ENCODE data around the gene CFAP221. TPM values are rescaled to one million over a fixed set of nuclear protein-coding genes. Genes with fewer than 3 reads are reported as not detected.

Gene CFAP221
- total RNA-seq, 1 experiment from 2014 or later = not detected

DNA sequence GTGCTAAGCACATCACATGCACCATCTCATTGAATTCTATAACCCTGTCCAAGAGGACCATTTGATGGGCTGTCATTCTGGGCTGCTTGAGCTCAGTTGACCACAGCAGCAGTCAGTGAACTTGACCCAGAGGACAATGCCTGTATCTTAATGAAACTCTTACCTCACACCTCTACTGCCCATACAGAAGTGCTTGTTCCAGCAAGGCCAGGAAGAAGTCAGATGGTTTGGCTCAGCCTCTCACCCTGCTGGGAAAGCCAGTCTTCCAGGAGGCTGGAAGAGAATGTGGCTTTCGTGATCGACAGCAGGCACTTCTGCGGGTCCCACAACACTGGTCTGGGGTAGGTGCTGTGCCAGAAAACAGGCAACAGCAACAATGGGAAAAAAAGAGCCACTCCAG, 47.3 kb downstream of the CFAP221 start:
- TF ChIP-seq, protein P1, sequence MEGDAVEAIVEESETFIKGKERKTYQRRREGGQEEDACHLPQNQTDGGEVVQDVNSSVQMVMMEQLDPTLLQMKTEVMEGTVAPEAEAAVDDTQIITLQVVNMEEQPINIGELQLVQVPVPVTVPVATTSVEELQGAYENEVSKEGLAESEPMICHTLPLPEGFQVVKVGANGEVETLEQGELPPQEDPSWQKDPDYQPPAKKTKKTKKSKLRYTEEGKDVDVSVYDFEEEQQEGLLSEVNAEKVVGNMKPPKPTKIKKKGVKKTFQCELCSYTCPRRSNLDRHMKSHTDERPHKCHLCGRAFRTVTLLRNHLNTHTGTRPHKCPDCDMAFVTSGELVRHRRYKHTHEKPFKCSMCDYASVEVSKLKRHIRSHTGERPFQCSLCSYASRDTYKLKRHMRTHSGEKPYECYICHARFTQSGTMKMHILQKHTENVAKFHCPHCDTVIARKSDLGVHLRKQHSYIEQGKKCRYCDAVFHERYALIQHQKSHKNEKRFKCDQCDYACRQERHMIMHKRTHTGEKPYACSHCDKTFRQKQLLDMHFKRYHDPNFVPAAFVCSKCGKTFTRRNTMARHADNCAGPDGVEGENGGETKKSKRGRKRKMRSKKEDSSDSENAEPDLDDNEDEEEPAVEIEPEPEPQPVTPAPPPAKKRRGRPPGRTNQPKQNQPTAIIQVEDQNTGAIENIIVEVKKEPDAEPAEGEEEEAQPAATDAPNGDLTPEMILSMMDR (IDR thresholded peaks at IDR 0.05; ENCODE audit: unreplicated experiment) = no peak
- no peaks in the 10 kb centered on the region for H3K27me3 Mint-ChIP-seq (ENCODE audit: insufficient read depth, unreplicated experiment)
- POLR2A ChIA-PET = interaction anchor here (1.2 kb wide), 1 partner anchor 20 kb away, joined by 3 read pairs; no protein-coding TSS in a partner anchor
- no peaks in the 10 kb centered on the region for H3K4me1 Mint-ChIP-seq (ENCODE audit: insufficient read depth, unreplicated experiment)
- H3K36me3 Mint-ChIP-seq (ENCODE audit: insufficient read depth, unreplicated experiment) = no peaks in the 10 kb centered on the region
- no peak for DNase-seq (ENCODE audit: unreplicated experiment)
- intact Hi-C loops (cut with micrococcal nuclease) = no loop called here
- H3K27ac Mint-ChIP-seq (ENCODE audit: low read depth, unreplicated experiment) = no peak overlapping the region
- H3K9me3 Mint-ChIP-seq (ENCODE audit: unreplicated experiment) = no peaks in the 10 kb centered on the region
- CTCF ChIA-PET = interaction anchor here (0.8 kb wide), 1 partner anchor 187 kb away, joined by 3 read pairs; no protein-coding TSS in a partner anchor
- BruUV-seq (replicated peaks) = no TSS peak
- no peak overlapping the region for H3K4me3 Mint-ChIP-seq (ENCODE audit: unreplicated experiment)

DNA sequence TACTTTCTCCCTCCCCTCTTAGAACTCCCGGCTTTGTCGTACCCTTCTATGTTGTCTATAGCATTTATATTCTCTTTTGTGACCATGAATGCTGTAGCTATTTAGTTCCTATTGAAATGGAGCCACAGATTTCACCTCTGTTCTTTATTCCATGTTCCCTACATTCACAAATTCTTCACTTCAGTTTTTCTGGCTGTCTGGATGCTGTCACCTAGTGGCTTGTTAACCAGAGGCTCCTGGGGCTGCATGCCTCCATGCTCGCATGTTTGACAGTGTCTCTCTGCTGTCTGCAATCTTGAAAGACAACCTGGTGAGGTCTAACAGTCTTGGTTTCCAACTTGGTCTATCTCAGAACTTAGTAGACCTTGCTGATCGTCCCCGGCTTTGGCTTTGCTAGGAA, 48.2 kb downstream of the CFAP221 start:
- BruUV-seq (replicated peaks) = no TSS peak
- no peak overlapping the region for H3K27ac Mint-ChIP-seq (ENCODE audit: low read depth, unreplicated experiment)
- no peaks in the 10 kb centered on the region for H3K27me3 Mint-ChIP-seq (ENCODE audit: insufficient read depth, unreplicated experiment)
- no peak for DNase-seq (ENCODE audit: unreplicated experiment)
- TF ChIP-seq, protein P1 (IDR thresholded peaks at IDR 0.05; ENCODE audit: unreplicated experiment) = no peak
- no peak overlapping the region for H3K4me3 Mint-ChIP-seq (ENCODE audit: unreplicated experiment)
- H3K36me3 Mint-ChIP-seq (ENCODE audit: insufficient read depth, unreplicated experiment) = no peaks in the 10 kb centered on the region
- POLR2A ChIA-PET = no interaction called here
- no peaks in the 10 kb centered on the region for H3K4me1 Mint-ChIP-seq (ENCODE audit: insufficient read depth, unreplicated experiment)
- intact Hi-C loops (cut with micrococcal nuclease) = no loop called here
- no peaks in the 10 kb centered on the region for H3K9me3 Mint-ChIP-seq (ENCODE audit: unreplicated experiment)
- CTCF ChIA-PET = interaction anchor here (0.6 kb wide), 1 partner anchor 9 kb away, joined by 3 read pairs; no protein-coding TSS in a partner anchor

DNA sequence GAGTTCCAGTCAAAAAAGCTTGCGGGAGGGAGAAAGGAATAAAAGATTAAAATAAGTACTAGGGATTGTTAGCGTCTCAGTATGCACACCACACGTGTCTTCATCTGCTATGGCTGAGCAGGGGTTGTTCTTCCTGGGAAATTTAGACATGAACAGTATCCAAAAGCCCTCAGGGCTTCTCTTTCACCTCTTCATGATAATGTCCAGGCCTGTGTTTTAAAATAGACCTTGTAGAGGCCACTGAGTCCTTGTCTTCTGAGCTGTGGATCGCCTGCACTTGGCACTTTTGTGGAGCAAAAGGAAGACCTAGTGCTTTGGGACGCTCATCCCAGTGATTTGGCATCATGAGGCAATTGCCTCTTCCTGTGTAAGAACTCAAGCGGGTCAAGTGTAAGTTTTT, 52.4 kb downstream of the CFAP221 start:
- H3K4me1 Mint-ChIP-seq (ENCODE audit: insufficient read depth, unreplicated experiment) = no peaks in the 10 kb centered on the region
- H3K4me3 Mint-ChIP-seq (ENCODE audit: unreplicated experiment) = no peak overlapping the region
- no peak overlapping the region for H3K27ac Mint-ChIP-seq (ENCODE audit: low read depth, unreplicated experiment)
- no peaks in the 10 kb centered on the region for H3K9me3 Mint-ChIP-seq (ENCODE audit: unreplicated experiment)
- DNase-seq (ENCODE audit: unreplicated experiment) = no peak
- H3K36me3 Mint-ChIP-seq (ENCODE audit: insufficient read depth, unreplicated experiment) = no peaks in the 10 kb centered on the region
- TF ChIP-seq, protein P1 (IDR thresholded peaks at IDR 0.05; ENCODE audit: unreplicated experiment) = no peak
- POLR2A ChIA-PET = no interaction called here
- CTCF ChIA-PET = interaction anchor here (0.5 to 0.9 kb wide), 2 partner anchors 11 to 45 kb away, joined by 3 to 5 read pairs; no protein-coding TSS in a partner anchor
- intact Hi-C loops (cut with micrococcal nuclease) = no loop called here
- no peaks in the 10 kb centered on the region for H3K27me3 Mint-ChIP-seq (ENCODE audit: insufficient read depth, unreplicated experiment)
- no TSS peak for BruUV-seq (replicated peaks)

DNA sequence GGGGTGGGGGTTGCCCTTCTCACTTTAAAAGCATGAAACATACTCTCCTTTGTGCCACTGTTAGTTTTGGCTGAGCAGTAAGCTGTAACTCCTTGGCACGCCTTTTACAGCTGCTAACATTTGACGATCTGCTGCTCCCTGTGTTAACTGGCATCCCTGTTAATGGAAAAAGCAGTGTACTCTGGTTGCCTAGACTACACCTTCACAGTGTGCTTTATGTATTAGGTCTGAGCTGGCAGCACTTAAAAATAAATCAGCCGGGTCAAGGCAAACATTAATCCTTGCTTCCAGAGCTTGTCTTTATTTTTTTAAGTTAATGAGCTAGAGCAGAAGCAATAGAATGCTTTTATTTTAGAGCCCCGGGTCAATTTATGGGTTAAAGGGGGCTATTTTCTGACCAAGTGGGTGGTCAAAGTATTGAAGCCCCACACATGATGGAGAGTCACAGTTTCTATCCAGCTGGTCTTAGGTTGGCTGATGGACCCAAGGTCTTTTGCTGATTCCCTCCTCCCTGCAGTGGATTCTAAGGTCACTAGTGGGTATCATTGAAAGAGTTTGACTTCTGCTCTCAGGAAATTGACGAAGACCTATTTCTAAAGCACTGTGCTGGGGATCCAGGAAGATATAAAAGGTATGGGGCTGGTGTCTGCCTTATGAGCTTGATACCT, 54.5 kb downstream of the CFAP221 start:
- intact Hi-C loops (cut with micrococcal nuclease) = no loop called here
- Mint-ChIP-seq H3K9me3 (ENCODE audit: unreplicated experiment) (no peaks in the 10 kb centered on the region), H3K27ac (ENCODE audit: low read depth, unreplicated experiment) (no peak overlapping the region), H3K4me3 (ENCODE audit: unreplicated experiment) (no peak overlapping the region), H3K36me3 (ENCODE audit: insufficient read depth, unreplicated experiment) (no peaks in the 10 kb centered on the region), H3K27me3 (ENCODE audit: insufficient read depth, unreplicated experiment) (no peaks in the 10 kb centered on the region), H3K4me1 (ENCODE audit: insufficient read depth, unreplicated experiment) (no peaks in the 10 kb centered on the region)
- CTCF ChIA-PET = interaction anchor here (0.6 to 1.0 kb wide), 3 partner anchors 42 to 192 kb away, joined by 3 to 5 read pairs (median 5); no protein-coding TSS in a partner anchor
- no peak for DNase-seq (ENCODE audit: unreplicated experiment)
- POLR2A ChIA-PET = no interaction called here
- BruUV-seq (replicated peaks) = no TSS peak
- TF ChIP-seq, protein P1 (IDR thresholded peaks at IDR 0.05; ENCODE audit: unreplicated experiment) = no peak
